PFSK-1 (cell line): ENCODE measurements around the gene TPD52L2.

Experiments
- POLR2AphosphoS5 ChIP-seq: IDR thresholded peaks from 2 replicates; pipeline ENCODE4 v1.6.1; 2012; ENCODE audit warnings: low read depth, mild to moderate bottlenecking, control low read depth, low read length, moderate library complexity
- REST ChIP-seq, 2 experiments: IDR thresholded peaks; 2 replicates each; pipeline versions ENCODE4 v1.6.1 to v1.8.0; 2011 to 2012; ENCODE audit warnings: low read depth in 2 of 2, low read length in 2 of 2, control low read depth in 1 of 2, inconsistent platforms in 1 of 2, mild to moderate bottlenecking in 1 of 2, moderate library complexity in 1 of 2; ENCODE audit not compliant: insufficient read depth in 1 of 2
- TAF1 ChIP-seq: IDR thresholded peaks from 2 replicates; pipeline ENCODE4 v1.6.1; 2012; ENCODE audit warnings: low read length, control low read depth, borderline replicate concordance; ENCODE audit not compliant: insufficient read depth

GRCh38 chr20:63846128-63846771, 18.8 kb upstream of the TPD52L2 start:
- TF ChIP-seq REST (IDR thresholded peaks at IDR 0.05; ENCODE audit: insufficient read depth in 1 of 2, low read depth in 2 of 2, low read length in 2 of 2) (peak in 1 of 2 experiments; percentile 45; a peak in 1 of 4 replicates), POLR2AphosphoS5 (peak; percentile 15; the same call in 1 of the 2 replicates), TAF1 (no peak)
